DLD1 (cell line): ENCODE results near the gene HK2.

ENCODE experiments used
- in situ Hi-C: cut with HindIII; loops from 2 replicates; pipeline ENCODE4 v1.10.0; 2017; ENCODE audit warnings: low sequenced_read_pairs

The HK2 gene

GRCh38 chr2:74856599-74856998 lies 22.7 kb downstream of the HK2 start:
- in situ Hi-C loops: no loop called here

GRCh38 chr2:74857215-74857614 lies 23.3 kb downstream of the HK2 start:
- in situ Hi-C loops: no loop called here

- in situ Hi-C loops: no loop called here
Observed at GRCh38 chr2:74857725-74858124, 23.8 kb downstream of the HK2 start.

- in situ Hi-C loops: no loop called here
Observed at GRCh38 chr2:74858281-74858680, 24.4 kb downstream of the HK2 start.

- in situ Hi-C loops: no loop called here
Observed at GRCh38 chr2:74860079-74860478, 26.2 kb downstream of the HK2 start.

- in situ Hi-C loops: no loop called here
Observed at GRCh38 chr2:74860521-74860920, 26.6 kb downstream of the HK2 start.

GRCh38 chr2:74861531-74861930 lies 27.6 kb downstream of the HK2 start:
- in situ Hi-C loops: no loop called here

GRCh38 chr2:74862020-74862964 lies 28.4 kb downstream of the HK2 start:
- in situ Hi-C loops: no loop called here

- in situ Hi-C loops: no loop called here
Observed at GRCh38 chr2:74863802-74864248, 29.9 kb downstream of the HK2 start.

- in situ Hi-C loops: no loop called here
Observed at GRCh38 chr2:74864728-74865722, 31.1 kb downstream of the HK2 start.

- in situ Hi-C loops: no loop called here
Observed at GRCh38 chr2:74865770-74866674, 32.1 kb downstream of the HK2 start.

- in situ Hi-C loops: no loop called here
Observed at GRCh38 chr2:74867841-74868658, 34.1 kb downstream of the HK2 start.

- in situ Hi-C loops: no loop called here
Observed at GRCh38 chr2:74869517-74869916, 35.6 kb downstream of the HK2 start.

GRCh38 chr2:74870951-74871350 lies 37.0 kb downstream of the HK2 start:
- in situ Hi-C loops: no loop called here

- in situ Hi-C loops: no loop called here
Observed at GRCh38 chr2:74871414-74871813, 37.5 kb downstream of the HK2 start.

- in situ Hi-C loops: no loop called here
Observed at GRCh38 chr2:74872389-74872836, 38.5 kb downstream of the HK2 start.

- in situ Hi-C loops: no loop called here
Observed at GRCh38 chr2:74873012-74873665, 39.2 kb downstream of the HK2 start.

GRCh38 chr2:74873678-74874640 lies 40.0 kb downstream of the HK2 start:
- in situ Hi-C loops: no loop called here
